CD4-positive, alpha-beta memory T cell (primary cell): ENCODE data around the gene C11orf87. TPM values are rescaled to one million over a fixed set of nuclear protein-coding genes. Genes with fewer than 3 reads are reported as not detected.

ENCODE experiments used
- CTCF ChIA-PET: fragments of 350-600 bp; sonication (Branson Sonifier 250); formaldehyde crosslinking; loops from one replicate; lab custom pipeline; 2021; ENCODE audit warnings: inconsistent platforms; ENCODE audit not compliant: partially characterized antibody; lab: Charles Lee
- POLR2A ChIA-PET: fragments of 350-600 bp; sonication (Branson Sonifier 250); formaldehyde crosslinking; loops from one replicate; lab custom pipeline; 2021; ENCODE audit not compliant: partially characterized antibody; lab: Charles Lee
- DNase-seq, 5 donors: peaks; one replicate each; pipeline versions ENCODE4 v3.0.0 to v3.0.0-alpha.2; 2020 to 2022; ENCODE audit warnings: mixed read lengths in 1 of 5
- H3K27ac ChIP-seq: one replicate; pipeline ENCODE4 v1.7.0; 2013; ENCODE audit warnings: low read depth, low read length
- H3K27me3 ChIP-seq: 2 replicates; pipeline ENCODE4 v1.7.0; 2013; ENCODE audit warnings: mild to moderate bottlenecking, low read length, moderate library complexity; ENCODE audit not compliant: insufficient read depth
- H3K36me3 ChIP-seq: 2 replicates; pipeline ENCODE4 v1.7.0; 2013; ENCODE audit warnings: mild to moderate bottlenecking, low read length, moderate library complexity; ENCODE audit not compliant: insufficient read depth
- H3K4me1 ChIP-seq: 2 replicates; pipeline ENCODE4 v1.7.0; 2013; ENCODE audit warnings: mild to moderate bottlenecking, low read length, moderate library complexity; ENCODE audit not compliant: insufficient read depth
- H3K4me3 ChIP-seq, 2 donors: one replicate each; pipeline ENCODE4 v1.7.0; 2013; ENCODE audit warnings: low read length in 2 of 2, mild to moderate bottlenecking in 1 of 2
- H3K9me3 ChIP-seq, 2 donors: one replicate each; pipeline ENCODE4 v1.7.0; 2013; ENCODE audit warnings: low read length in 2 of 2, control low read depth in 1 of 2; ENCODE audit not compliant: control insufficient read depth in 1 of 2
- H3K27ac Mint-ChIP-seq, 7 donors: one replicate each; pipeline ENCODE4 v1.8.0; 2020 to 2021; ENCODE audit warnings: mixed read lengths in 7 of 7, mild to moderate bottlenecking in 6 of 7, inconsistent platforms in 3 of 7, moderate library complexity in 3 of 7
- H3K27me3 Mint-ChIP-seq, 2 donors: one replicate each; pipeline ENCODE4 v1.8.0; 2020 to 2021; ENCODE audit warnings: mixed read lengths in 2 of 2
- H3K36me3 Mint-ChIP-seq, 2 donors: one replicate each; pipeline ENCODE4 v1.8.0; 2020 to 2021; ENCODE audit warnings: mixed read lengths in 2 of 2, inconsistent platforms in 1 of 2, mild to moderate bottlenecking in 1 of 2
- H3K4me1 Mint-ChIP-seq, 4 donors: one replicate each; pipeline ENCODE4 v1.8.0; 2020 to 2021; ENCODE audit warnings: mixed read lengths in 4 of 4, mild to moderate bottlenecking in 1 of 4
- H3K4me3 Mint-ChIP-seq, 8 donors: one replicate each; pipeline ENCODE4 v1.8.0; 2020 to 2021; ENCODE audit warnings: mixed read lengths in 8 of 8, mild to moderate bottlenecking in 7 of 8, moderate library complexity in 6 of 8, inconsistent platforms in 3 of 8
- H3K9me3 Mint-ChIP-seq, 8 donors: one replicate each; pipeline ENCODE4 v1.8.0; 2020 to 2021; ENCODE audit warnings: mixed read lengths in 8 of 8, mild to moderate bottlenecking in 5 of 8, inconsistent platforms in 3 of 8, moderate library complexity in 1 of 8
- intact Hi-C: fragments of 100-400 bp; cut with micrococcal nuclease; formaldehyde crosslinking; loops from one replicate; pipeline ENCODE4 v1.15.1; 2023
- polyA plus RNA-seq, 2 donors: library from polyadenylated mRNA; unstranded; fragments of 300-500 nt; fragmentation: Illumina TruSeq; gene quantifications; one replicate each; pipeline ENCODE4 v1.2.3, GENCODE V29; 2021
- total RNA-seq, 2 experiments: library from RNA; stranded (reverse); gene quantifications; one replicate each; pipeline ENCODE4 v1.2.3, GENCODE V29; 2021

The C11orf87 gene
- total and polyA plus RNA-seq, 4 experiments from 2014 or later, result not detected

DNA sequence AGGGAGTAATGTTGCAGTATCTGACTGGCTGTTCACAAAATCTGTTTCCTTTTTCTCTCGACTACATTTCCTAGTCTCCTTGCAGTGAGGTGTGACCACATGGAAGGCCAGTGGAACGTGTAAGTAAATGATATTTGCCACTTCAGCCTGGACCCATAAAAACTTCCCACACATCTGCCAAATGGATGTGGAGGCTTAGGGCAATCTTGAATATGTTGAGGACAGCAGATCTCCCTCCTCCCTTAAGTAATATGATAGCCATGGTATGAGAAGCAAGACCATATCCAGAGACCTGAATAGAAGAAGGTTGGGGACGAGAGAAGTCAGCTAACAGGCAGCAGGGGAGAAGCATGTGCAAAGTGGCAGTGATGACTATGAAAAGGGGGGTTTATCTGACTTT is 33.0 kb upstream of the C11orf87 start:
- H3K9me3 ChIP-seq, result no peaks in the 10 kb centered on the region
- no peak for DNase-seq
- H3K4me1 ChIP-seq, result no peaks in the 10 kb centered on the region
- no peaks in the 10 kb centered on the region for H3K27me3 ChIP-seq
- peaks cover 0 to 9% (median 4%) of the 10 kb centered on the region in 8 donors for H3K9me3 Mint-ChIP-seq
- H3K4me1 Mint-ChIP-seq, result no peaks in the 10 kb centered on the region
- no peak overlapping the region for H3K4me3 ChIP-seq
- POLR2A ChIA-PET, result no interaction called here
- CTCF ChIA-PET, result no interaction called here
- no peak overlapping the region for H3K27ac Mint-ChIP-seq
- no peaks in the 10 kb centered on the region for H3K36me3 ChIP-seq
- no peak overlapping the region for H3K4me3 Mint-ChIP-seq
- intact Hi-C loops, result no loop called here
- no peaks in the 10 kb centered on the region for H3K27me3 Mint-ChIP-seq
- no peaks in the 10 kb centered on the region for H3K36me3 Mint-ChIP-seq
- no peak overlapping the region for H3K27ac ChIP-seq

- DNase-seq, result no peak
- Histone ChIP-seq H3K27ac (no peak overlapping the region), H3K36me3 (no peaks in the 10 kb centered on the region), H3K4me3 (no peak overlapping the region), H3K9me3 (no peaks in the 10 kb centered on the region), H3K4me1 (no peaks in the 10 kb centered on the region), H3K27me3 (no peaks in the 10 kb centered on the region)
- Mint-ChIP-seq H3K4me1 (no peaks in the 10 kb centered on the region), H3K9me3 (peaks cover 0 to 9% (median 4%) of the 10 kb centered on the region in 8 donors), H3K27me3 (no peaks in the 10 kb centered on the region), H3K36me3 (no peaks in the 10 kb centered on the region), H3K4me3 (no peak overlapping the region), H3K27ac (no peak overlapping the region)
- CTCF ChIA-PET, result no interaction called here
- intact Hi-C loops, result no loop called here
- POLR2A ChIA-PET, result no interaction called here
These were observed 31.2 kb upstream of the C11orf87 start for GRCh38 chr11:109390752-109391151.

GRCh38 chr11:109401545-109401944 is 20.4 kb upstream of the C11orf87 start:
- ChIA-PET CTCF (no interaction called here), POLR2A (no interaction called here)
- Histone ChIP-seq H3K4me1 (no peaks in the 10 kb centered on the region), H3K4me3 (no peak overlapping the region), H3K36me3 (no peaks in the 10 kb centered on the region), H3K9me3 (no peaks in the 10 kb centered on the region), H3K27me3 (no peaks in the 10 kb centered on the region), H3K27ac (no peak overlapping the region)
- no peak overlapping the region for H3K4me3 Mint-ChIP-seq
- peaks cover 0 to 6% (median 0%) of the 10 kb centered on the region in 8 donors for H3K9me3 Mint-ChIP-seq
- no peak overlapping the region for H3K27ac Mint-ChIP-seq
- H3K4me1 Mint-ChIP-seq, result no peaks in the 10 kb centered on the region
- intact Hi-C loops, result no loop called here
- no peak for DNase-seq
- H3K27me3 Mint-ChIP-seq, result no peaks in the 10 kb centered on the region
- H3K36me3 Mint-ChIP-seq, result no peaks in the 10 kb centered on the region

DNA sequence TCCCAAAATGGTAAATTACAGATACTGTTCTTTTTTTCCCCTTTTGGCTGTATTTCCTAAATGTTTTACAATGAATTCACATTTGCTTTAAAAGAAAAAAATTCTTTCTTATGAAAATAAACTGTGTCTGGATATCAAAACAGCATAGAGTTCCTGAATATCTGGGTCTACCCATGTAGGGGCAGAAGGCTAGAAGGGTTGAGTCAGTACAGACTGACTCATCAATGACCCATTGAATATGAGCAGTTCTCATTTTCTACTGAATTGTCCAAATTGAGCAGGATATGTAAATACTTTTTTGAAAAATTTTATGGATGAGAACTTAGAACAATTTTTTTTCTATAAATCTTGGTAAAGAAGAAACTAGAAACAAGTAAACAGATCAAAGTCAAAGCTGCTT is 16.3 kb upstream of the C11orf87 start:
- H3K4me1 Mint-ChIP-seq, result no peaks in the 10 kb centered on the region
- Histone ChIP-seq H3K27ac (no peak overlapping the region), H3K4me1 (no peaks in the 10 kb centered on the region), H3K27me3 (no peaks in the 10 kb centered on the region), H3K9me3 (no peaks in the 10 kb centered on the region), H3K36me3 (no peaks in the 10 kb centered on the region), H3K4me3 (no peak overlapping the region)
- H3K4me3 Mint-ChIP-seq, result no peak overlapping the region
- no peak overlapping the region for H3K27ac Mint-ChIP-seq
- H3K36me3 Mint-ChIP-seq, result no peaks in the 10 kb centered on the region
- no peaks in the 10 kb centered on the region for H3K27me3 Mint-ChIP-seq
- H3K9me3 Mint-ChIP-seq, result peaks cover 0 to 9% (median 2%) of the 10 kb centered on the region in 8 donors
- intact Hi-C loops, result no loop called here
- DNase-seq, result no peak
- CTCF ChIA-PET, result no interaction called here
- POLR2A ChIA-PET, result no interaction called here

GRCh38 chr11:109416601-109417000 is 5.4 kb upstream of the C11orf87 start:
- Mint-ChIP-seq H3K27me3 (peaks cover 6 to 7% of the 10 kb centered on the region in 2 donors), H3K27ac (no peak overlapping the region), H3K4me1 (peaks cover 0 to 2% (median 0%) of the 10 kb centered on the region in 4 donors), H3K9me3 (peaks cover 0 to 9% (median 6%) of the 10 kb centered on the region in 8 donors), H3K36me3 (no peaks in the 10 kb centered on the region), H3K4me3 (no peak overlapping the region)
- intact Hi-C loops, result no loop called here
- Histone ChIP-seq H3K4me1 (no peaks in the 10 kb centered on the region), H3K4me3 (no peak overlapping the region), H3K27ac (no peak overlapping the region), H3K9me3 (no peaks in the 10 kb centered on the region), H3K36me3 (no peaks in the 10 kb centered on the region), H3K27me3 (no peaks in the 10 kb centered on the region)
- DNase-seq, result no peak
- ChIA-PET CTCF (no interaction called here), POLR2A (no interaction called here)

GRCh38 chr11:109422870-109423465 is 978 bp downstream of the C11orf87 start:
- H3K4me1 Mint-ChIP-seq, result peaks cover 0 to 2% (median 0%) of the 10 kb centered on the region in 4 donors
- Histone ChIP-seq H3K27me3 (no peaks in the 10 kb centered on the region), H3K27ac (no peak overlapping the region), H3K9me3 (no peaks in the 10 kb centered on the region), H3K36me3 (no peaks in the 10 kb centered on the region), H3K4me1 (no peaks in the 10 kb centered on the region), H3K4me3 (no peak overlapping the region)
- no peak for DNase-seq
- ChIA-PET CTCF (no interaction called here), POLR2A (no interaction called here)
- no peaks in the 10 kb centered on the region for H3K36me3 Mint-ChIP-seq
- H3K9me3 Mint-ChIP-seq, result peaks cover 0 to 13% (median 5%) of the 10 kb centered on the region in 8 donors
- no peak overlapping the region for H3K4me3 Mint-ChIP-seq
- intact Hi-C loops, result no loop called here
- H3K27ac Mint-ChIP-seq, result no peak overlapping the region
- peaks cover 17 to 19% of the 10 kb centered on the region in 2 donors for H3K27me3 Mint-ChIP-seq

- Histone ChIP-seq H3K9me3 (no peaks in the 10 kb centered on the region), H3K27ac (no peak overlapping the region), H3K4me3 (no peak overlapping the region), H3K27me3 (no peaks in the 10 kb centered on the region), H3K36me3 (no peaks in the 10 kb centered on the region), H3K4me1 (no peaks in the 10 kb centered on the region)
- Mint-ChIP-seq H3K4me3 (no peak overlapping the region), H3K27ac (no peak overlapping the region), H3K27me3 (peaks cover 17 to 19% of the 10 kb centered on the region in 2 donors), H3K4me1 (peaks cover 0 to 2% (median 0%) of the 10 kb centered on the region in 4 donors), H3K36me3 (no peaks in the 10 kb centered on the region), H3K9me3 (peaks cover 0 to 13% (median 5%) of the 10 kb centered on the region in 8 donors)
- no peak for DNase-seq
- intact Hi-C loops, result no loop called here
- POLR2A ChIA-PET, result no interaction called here
- CTCF ChIA-PET, result no interaction called here
These were observed 1.6 kb downstream of the C11orf87 start for GRCh38 chr11:109423466-109424190.
